Sigmoid colon (tissue), 4 donors: ENCODE measurements around the gene ABCC6.

Experiments used
- EP300 ChIP-seq, 4 donors: sonication (generic); formaldehyde crosslinking; IDR thresholded peaks; one replicate each; pipeline ENCODE4 v1.6.1; 2017; ENCODE audit warnings: antibody characterized with exemption in 4 of 4
- POLR2A ChIP-seq, 2 donors: fragments of 450-650 bp; IDR thresholded peaks; one replicate each; pipeline ENCODE4 v1.6.1; 2016; ENCODE audit warnings: antibody characterized with exemption in 2 of 2, mild to moderate bottlenecking in 2 of 2, moderate library complexity in 2 of 2
- POLR2AphosphoS5 ChIP-seq, 4 donors: sonication (generic); formaldehyde crosslinking; IDR thresholded peaks; one replicate each; pipeline ENCODE4 v1.6.1; 2017; ENCODE audit warnings: antibody characterized with exemption in 4 of 4
- TF ChIP-seq, protein P1 (sequence below), 4 experiments: fragments of 450-650 bp in 3 of 4; fragments of 200-600 bp in 1 of 4; IDR thresholded peaks; one replicate each; pipeline ENCODE4 v1.5.1; 2016 to 2019; ENCODE audit warnings: antibody characterized with exemption in 4 of 4, mild to moderate bottlenecking in 3 of 4, moderate library complexity in 2 of 4

DNA sequence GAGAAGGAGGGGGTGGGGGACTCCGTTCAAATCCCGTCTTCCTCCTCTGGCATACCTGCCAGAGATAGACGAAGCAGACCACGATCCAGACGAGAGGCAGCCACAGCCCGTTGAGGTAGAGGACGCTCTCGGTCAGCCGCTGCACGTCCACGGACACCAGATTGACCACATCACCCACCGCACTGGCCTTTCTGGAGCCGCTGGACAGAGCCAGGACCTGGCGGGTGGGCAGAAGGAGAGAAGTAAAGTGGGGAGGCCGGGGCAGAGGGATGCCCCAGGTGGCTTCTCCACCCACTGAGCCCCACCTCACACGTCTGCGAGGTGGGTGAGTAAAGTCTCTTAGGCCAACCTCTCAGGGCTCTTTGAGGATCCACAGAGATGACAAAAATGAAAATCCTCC, 25.3 kb downstream of the ABCC6 start:
- TF ChIP-seq, protein P1, sequence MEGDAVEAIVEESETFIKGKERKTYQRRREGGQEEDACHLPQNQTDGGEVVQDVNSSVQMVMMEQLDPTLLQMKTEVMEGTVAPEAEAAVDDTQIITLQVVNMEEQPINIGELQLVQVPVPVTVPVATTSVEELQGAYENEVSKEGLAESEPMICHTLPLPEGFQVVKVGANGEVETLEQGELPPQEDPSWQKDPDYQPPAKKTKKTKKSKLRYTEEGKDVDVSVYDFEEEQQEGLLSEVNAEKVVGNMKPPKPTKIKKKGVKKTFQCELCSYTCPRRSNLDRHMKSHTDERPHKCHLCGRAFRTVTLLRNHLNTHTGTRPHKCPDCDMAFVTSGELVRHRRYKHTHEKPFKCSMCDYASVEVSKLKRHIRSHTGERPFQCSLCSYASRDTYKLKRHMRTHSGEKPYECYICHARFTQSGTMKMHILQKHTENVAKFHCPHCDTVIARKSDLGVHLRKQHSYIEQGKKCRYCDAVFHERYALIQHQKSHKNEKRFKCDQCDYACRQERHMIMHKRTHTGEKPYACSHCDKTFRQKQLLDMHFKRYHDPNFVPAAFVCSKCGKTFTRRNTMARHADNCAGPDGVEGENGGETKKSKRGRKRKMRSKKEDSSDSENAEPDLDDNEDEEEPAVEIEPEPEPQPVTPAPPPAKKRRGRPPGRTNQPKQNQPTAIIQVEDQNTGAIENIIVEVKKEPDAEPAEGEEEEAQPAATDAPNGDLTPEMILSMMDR (IDR thresholded peaks at IDR 0.05), result no peak
- no peak for TF ChIP-seq POLR2A (IDR thresholded peaks at IDR 0.05)
- TF ChIP-seq EP300 (IDR thresholded peaks at IDR 0.05), result no peak
- no peak for TF ChIP-seq POLR2AphosphoS5 (IDR thresholded peaks at IDR 0.05)
